Measurements from ENCODE around the gene ZNF660. TPM values are rescaled to one million over a fixed set of nuclear protein-coding genes. Genes with fewer than 3 reads are reported as not detected.
"Not testable (repeated sequence)": the region's sequence is repeated elsewhere in the genome, so short reads cannot be mapped to it uniquely, and the experiment has no call there.

ZNF660 gene
- 1.7 and 2.5 TPM in 2 replicates for total RNA-seq

DNA sequence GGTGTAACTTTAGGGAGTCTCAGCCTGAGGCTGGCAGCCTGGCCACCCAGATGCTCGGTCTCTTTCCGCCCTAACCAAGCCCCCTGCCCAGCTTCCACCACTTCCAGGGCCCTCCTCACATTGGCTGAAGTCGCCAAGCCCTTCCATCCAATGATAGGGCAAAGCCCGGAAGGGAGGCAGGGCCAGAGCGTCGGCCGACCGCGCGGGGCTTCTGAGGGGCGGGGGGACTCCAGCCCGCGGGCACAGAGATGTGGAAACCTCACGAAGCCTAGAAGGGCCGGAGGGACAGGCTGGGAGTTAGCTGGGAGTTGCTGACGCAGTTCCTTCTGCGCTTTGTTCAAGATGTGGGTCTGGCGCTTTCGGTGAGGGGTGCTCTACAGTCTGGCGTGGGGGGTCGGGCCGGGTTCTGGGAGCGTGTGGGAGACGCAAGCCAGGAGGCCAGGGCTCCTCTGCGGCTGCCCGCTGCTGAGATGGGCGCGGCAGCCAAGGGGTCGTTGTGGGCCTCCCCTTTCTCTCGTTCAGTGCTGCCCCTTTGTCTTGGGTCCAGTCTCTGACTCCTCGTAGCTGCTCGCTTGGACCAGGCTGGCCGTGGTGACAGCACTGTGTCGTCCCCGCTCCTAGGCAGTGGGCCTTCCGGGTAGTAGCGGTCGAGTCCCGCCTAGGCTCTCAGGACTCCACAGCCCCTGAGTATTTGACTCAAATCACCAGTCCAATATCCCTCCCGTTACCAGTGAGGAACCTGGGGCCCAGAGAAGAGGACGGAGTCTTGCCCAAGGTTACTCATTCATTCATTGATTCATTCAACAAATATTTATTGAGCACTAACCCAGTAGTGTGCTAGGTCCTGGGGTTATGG, at the start of gene ZNF660:
Gene ZNF660, plus strand, starts transcription at position 319 of the 856 bp plus-strand sequence. CDS start 9,230 bp downstream, outside the sequence.
- H3K4me3 ChIP-seq (ENCODE audit: low read depth, low read length), result peak within 1 kb of the TSS; percentile 69
- TF ChIP-seq, protein P1, sequence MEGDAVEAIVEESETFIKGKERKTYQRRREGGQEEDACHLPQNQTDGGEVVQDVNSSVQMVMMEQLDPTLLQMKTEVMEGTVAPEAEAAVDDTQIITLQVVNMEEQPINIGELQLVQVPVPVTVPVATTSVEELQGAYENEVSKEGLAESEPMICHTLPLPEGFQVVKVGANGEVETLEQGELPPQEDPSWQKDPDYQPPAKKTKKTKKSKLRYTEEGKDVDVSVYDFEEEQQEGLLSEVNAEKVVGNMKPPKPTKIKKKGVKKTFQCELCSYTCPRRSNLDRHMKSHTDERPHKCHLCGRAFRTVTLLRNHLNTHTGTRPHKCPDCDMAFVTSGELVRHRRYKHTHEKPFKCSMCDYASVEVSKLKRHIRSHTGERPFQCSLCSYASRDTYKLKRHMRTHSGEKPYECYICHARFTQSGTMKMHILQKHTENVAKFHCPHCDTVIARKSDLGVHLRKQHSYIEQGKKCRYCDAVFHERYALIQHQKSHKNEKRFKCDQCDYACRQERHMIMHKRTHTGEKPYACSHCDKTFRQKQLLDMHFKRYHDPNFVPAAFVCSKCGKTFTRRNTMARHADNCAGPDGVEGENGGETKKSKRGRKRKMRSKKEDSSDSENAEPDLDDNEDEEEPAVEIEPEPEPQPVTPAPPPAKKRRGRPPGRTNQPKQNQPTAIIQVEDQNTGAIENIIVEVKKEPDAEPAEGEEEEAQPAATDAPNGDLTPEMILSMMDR (conservative IDR thresholded peaks at IDR 0.05; ENCODE audit: low read depth, low read length), result no peak
- DNase-seq (ENCODE audit: low read depth), result peak; percentile 35

DNA sequence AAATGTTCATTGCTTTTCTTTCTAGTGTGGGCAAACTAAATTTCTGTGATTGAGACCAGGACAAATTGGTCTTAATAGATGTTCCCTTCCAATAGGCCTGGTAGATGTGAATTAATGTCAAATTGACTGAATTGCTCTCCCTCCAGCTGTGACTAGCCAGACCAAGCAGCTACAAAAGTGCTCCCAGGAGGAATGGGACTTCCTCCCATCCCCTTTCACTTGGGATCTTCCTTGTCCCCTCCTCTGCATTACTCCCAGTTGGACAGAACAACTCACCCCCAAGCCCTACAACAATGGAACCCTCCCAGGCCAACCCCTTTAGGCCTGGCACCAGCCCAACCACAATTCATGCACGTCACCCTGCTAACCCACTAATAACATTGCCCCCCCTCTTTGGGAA, 49.4 kb upstream of the ZNF660 start:
- TF ChIP-seq, protein P1 (conservative IDR thresholded peaks at IDR 0.05; ENCODE audit: low read depth, low read length), result no peak
- DNase-seq (ENCODE audit: low read depth), result no peak
- no peak overlapping the region for H3K4me3 ChIP-seq (ENCODE audit: low read depth, low read length)

DNA sequence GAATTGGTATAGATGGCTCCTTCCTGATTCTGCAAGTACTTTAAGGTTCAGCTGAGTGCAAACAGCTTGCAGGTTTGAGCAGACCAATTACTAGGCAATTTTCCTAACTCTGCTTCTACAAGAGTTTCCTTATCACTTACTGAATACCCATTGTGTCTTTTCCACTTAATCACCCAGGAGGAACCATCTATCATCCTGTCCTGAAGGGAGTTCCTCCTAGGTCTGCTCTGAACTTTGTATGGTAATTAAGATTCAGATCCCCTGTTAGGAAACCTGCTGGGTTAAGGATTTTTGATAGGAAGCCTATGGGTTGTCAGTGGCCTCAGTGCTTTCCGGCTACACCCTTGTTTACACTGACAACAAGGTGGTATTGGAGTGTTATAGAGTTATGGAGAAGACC, 40.0 kb upstream of the ZNF660 start:
- DNase-seq (ENCODE audit: low read depth); H3K4me3 ChIP-seq (ENCODE audit: low read depth, low read length): not testable (repeated sequence)

DNA sequence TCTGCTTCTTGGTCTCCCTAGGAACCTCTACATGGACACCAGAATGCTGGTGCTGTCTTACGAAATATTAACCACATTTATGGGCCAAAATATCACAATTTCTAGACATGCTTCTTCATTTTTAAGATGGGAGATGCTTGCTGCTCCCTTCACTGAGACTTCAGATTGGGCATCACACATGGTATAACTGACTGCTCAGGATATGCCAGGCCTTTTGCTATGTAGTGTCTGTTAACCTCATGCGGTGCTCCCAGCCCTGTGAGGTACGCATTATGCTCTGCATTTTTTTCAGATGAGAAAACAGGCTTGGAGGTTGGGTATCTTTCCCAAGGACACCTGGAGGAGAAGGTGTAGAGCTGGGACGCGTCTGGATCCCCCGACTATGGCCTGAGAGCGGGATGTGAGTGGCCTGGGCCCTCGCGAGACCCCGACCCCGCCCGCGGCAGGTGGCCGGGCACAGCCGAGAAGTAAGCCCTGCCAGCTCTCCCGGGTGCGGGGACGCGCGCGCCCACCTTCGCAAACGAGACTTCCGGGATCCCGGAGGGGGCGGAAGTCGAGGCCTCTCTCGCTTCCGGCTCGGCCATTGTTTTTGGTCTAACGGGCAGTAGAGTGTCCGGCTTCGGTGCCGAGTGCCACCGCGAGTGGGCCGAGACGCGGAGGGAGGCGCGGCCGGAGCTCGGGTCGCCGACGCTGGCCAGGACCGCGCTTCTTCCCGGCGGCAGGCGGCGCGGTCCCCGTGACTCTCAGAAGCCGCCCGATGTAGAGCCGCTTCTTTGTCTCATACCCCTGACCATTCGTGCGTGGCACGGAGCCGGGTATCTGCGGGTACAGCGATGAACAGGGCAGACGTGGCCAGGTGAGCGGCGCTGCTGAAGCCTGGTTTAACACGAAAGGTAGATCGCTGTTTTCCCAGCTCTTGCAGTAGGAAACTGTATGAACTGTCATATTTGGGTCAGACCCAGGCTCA, 29.9 kb upstream of the ZNF660 start, which contains the start of gene ZKSCAN7:
Gene ZKSCAN7, plus strand, starts transcription at position 568 of the 967 bp plus-strand sequence. CDS start 1,855 bp downstream, outside the sequence.
- TF ChIP-seq, protein P1 (conservative IDR thresholded peaks at IDR 0.05; ENCODE audit: low read depth, low read length), result no peak
- peak within 1 kb of the TSS; percentile 71 for H3K4me3 ChIP-seq (ENCODE audit: low read depth, low read length)
- no peak for DNase-seq (ENCODE audit: low read depth)

DNA sequence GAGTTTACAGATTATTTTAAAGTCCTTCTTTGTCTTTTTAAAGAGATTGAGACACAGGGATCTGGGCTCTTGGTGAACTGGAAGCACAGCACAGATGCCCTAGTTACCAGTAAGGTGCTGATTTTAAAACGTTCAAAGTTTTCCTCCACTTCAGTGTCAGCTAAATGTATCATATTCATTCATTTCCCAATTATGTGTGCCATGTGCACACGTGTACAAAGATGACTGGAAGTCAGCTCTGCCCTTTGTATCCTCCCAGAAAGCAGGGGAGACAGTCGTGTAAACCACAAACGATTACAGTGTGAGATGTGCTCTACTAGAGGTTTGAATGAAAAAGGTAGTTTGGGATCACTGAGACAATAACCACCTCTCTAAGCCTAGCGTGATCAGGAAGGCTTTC, 29.0 kb upstream of the ZNF660 start:
- peak overlapping the region; percentile 71 for H3K4me3 ChIP-seq (ENCODE audit: low read depth, low read length)
- no peak for DNase-seq (ENCODE audit: low read depth)

DNA sequence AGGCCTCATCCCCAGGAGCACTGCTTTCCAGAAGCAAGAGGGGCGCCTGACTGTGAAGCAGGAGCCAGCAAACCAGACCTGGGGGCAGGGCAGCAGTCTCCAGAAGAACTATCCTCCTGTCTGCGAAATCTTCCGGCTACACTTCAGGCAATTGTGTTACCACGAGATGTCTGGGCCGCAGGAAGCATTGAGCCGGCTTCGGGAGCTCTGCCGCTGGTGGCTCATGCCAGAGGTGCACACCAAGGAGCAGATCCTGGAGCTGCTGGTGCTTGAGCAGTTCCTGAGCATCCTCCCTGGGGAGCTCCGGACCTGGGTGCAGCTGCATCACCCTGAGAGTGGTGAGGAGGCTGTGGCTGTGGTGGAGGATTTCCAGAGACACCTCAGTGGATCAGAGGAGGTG, 27.7 kb upstream of the ZNF660 start:
- H3K4me3 ChIP-seq (ENCODE audit: low read depth, low read length), result no peak overlapping the region
- no peak for DNase-seq (ENCODE audit: low read depth)
- TF ChIP-seq, protein P1 (conservative IDR thresholded peaks at IDR 0.05; ENCODE audit: low read depth, low read length), result no peak

More for the DNA sequence above, 29.0 kb upstream of the ZNF660 start:
- TF ChIP-seq, protein P1 (conservative IDR thresholded peaks at IDR 0.05; ENCODE audit: low read depth, low read length), result no peak

DNA sequence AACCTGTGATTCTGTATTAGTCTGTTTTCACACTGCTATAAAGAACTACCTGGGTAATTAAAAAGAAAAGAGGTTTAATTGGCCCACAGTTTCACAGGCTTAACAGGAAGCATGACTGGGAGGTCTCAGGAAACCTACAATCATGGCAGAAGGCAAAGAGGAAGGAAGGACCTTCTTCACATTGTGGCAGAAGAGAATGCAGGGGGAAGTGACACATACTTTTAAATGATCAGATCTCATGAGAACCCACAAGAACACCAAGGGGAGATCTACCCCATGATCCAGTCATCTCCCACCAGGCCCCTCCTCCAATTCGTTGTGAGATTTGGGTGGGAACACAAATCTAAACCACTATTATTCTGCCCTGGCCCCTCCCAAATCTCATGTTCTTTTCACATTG, 23.7 kb upstream of the ZNF660 start:
- TF ChIP-seq, protein P1 (conservative IDR thresholded peaks at IDR 0.05; ENCODE audit: low read depth, low read length), result no peak
- no peak for DNase-seq (ENCODE audit: low read depth)
- H3K4me3 ChIP-seq (ENCODE audit: low read depth, low read length), result no peak overlapping the region
